HL-60 (cell line): ENCODE data around the gene DLG1.
A peak's percentile ranks its signal among the peaks of the same experiment; 100 is the strongest.

ENCODE experiments used
- POLR2AphosphoS5 ChIP-seq: IDR thresholded peaks from 2 replicates; pipeline ENCODE4 v1.6.1; 2012; ENCODE audit warnings: low read depth
- SPI1 ChIP-seq: IDR thresholded peaks from 2 replicates; pipeline ENCODE4 v1.6.1; 2012; ENCODE audit warnings: low read depth, mild to moderate bottlenecking, borderline replicate concordance
- TF ChIP-seq, protein P1 (sequence below): IDR thresholded peaks from one replicate; pipeline ENCODE4 v1.5.1; 2011; ENCODE audit warnings: low read length, control low read depth, inconsistent platforms; ENCODE audit not compliant: insufficient read depth
- TF ChIP-seq, protein P2 (sequence below): IDR thresholded peaks from 2 replicates; pipeline ENCODE4 v1.6.1; 2012; ENCODE audit warnings: low read depth; ENCODE audit not compliant: insufficient replicate concordance

DNA sequence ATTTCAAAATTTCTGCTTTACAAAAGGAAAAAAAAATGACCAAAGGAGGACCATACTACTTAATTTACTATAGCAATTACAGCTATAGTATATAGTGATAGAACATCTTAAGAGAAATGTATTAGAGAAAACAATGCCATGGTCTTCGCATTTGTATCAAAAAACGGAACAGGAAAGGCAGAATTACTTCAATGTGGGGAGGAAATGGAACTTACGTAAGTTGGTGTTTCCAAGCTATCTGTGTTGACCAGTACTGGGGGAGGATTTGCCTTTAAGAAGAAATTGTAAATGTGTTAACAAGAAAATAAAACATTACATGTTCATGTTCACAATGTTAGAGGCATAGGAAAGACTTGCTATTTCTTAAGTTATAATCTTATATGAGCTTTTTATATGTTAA is 148.9 kb downstream of the DLG1 start:
- TF ChIP-seq, protein P1, sequence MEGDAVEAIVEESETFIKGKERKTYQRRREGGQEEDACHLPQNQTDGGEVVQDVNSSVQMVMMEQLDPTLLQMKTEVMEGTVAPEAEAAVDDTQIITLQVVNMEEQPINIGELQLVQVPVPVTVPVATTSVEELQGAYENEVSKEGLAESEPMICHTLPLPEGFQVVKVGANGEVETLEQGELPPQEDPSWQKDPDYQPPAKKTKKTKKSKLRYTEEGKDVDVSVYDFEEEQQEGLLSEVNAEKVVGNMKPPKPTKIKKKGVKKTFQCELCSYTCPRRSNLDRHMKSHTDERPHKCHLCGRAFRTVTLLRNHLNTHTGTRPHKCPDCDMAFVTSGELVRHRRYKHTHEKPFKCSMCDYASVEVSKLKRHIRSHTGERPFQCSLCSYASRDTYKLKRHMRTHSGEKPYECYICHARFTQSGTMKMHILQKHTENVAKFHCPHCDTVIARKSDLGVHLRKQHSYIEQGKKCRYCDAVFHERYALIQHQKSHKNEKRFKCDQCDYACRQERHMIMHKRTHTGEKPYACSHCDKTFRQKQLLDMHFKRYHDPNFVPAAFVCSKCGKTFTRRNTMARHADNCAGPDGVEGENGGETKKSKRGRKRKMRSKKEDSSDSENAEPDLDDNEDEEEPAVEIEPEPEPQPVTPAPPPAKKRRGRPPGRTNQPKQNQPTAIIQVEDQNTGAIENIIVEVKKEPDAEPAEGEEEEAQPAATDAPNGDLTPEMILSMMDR = no peak
- TF ChIP-seq SPI1 (peak; percentile 92), POLR2AphosphoS5 (no peak)
- TF ChIP-seq, protein P2, sequence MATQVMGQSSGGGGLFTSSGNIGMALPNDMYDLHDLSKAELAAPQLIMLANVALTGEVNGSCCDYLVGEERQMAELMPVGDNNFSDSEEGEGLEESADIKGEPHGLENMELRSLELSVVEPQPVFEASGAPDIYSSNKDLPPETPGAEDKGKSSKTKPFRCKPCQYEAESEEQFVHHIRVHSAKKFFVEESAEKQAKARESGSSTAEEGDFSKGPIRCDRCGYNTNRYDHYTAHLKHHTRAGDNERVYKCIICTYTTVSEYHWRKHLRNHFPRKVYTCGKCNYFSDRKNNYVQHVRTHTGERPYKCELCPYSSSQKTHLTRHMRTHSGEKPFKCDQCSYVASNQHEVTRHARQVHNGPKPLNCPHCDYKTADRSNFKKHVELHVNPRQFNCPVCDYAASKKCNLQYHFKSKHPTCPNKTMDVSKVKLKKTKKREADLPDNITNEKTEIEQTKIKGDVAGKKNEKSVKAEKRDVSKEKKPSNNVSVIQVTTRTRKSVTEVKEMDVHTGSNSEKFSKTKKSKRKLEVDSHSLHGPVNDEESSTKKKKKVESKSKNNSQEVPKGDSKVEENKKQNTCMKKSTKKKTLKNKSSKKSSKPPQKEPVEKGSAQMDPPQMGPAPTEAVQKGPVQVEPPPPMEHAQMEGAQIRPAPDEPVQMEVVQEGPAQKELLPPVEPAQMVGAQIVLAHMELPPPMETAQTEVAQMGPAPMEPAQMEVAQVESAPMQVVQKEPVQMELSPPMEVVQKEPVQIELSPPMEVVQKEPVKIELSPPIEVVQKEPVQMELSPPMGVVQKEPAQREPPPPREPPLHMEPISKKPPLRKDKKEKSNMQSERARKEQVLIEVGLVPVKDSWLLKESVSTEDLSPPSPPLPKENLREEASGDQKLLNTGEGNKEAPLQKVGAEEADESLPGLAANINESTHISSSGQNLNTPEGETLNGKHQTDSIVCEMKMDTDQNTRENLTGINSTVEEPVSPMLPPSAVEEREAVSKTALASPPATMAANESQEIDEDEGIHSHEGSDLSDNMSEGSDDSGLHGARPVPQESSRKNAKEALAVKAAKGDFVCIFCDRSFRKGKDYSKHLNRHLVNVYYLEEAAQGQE = no peak
